WTC11 (cell line): ENCODE data around the gene C2CD2.

Experiments
- ATF1 ChIP-seq: sonication (generic); formaldehyde crosslinking; IDR thresholded peaks from 2 replicates; pipeline ENCODE4 v1.8.1; 2023; ENCODE audit warnings: mild to moderate bottlenecking, moderate library complexity, missing genetic modification reagents
- ATF2 ChIP-seq: sonication (generic); formaldehyde crosslinking; IDR thresholded peaks from 2 replicates; pipeline ENCODE4 v1.8.1; 2022; ENCODE audit warnings: low read depth, missing genetic modification reagents, borderline replicate concordance
- ATF3 ChIP-seq: sonication (generic); formaldehyde crosslinking; conservative IDR thresholded peaks from 2 replicates; pipeline ENCODE4 v1.8.1; 2022; ENCODE audit warnings: mild to moderate bottlenecking, missing genetic modification reagents
- CTCF ChIP-seq: fragments of 200-600 bp; IDR thresholded peaks from 2 replicates; pipeline ENCODE4 v1.8.0; 2022; ENCODE audit warnings: antibody characterized with exemption
- E2F1 ChIP-seq: sonication (generic); formaldehyde crosslinking; IDR thresholded peaks from 2 replicates; pipeline ENCODE4 v1.8.0; 2022; ENCODE audit warnings: mild to moderate bottlenecking, missing genetic modification reagents
- FOXK1 ChIP-seq: sonication (generic); formaldehyde crosslinking; IDR thresholded peaks from 2 replicates; pipeline ENCODE4 v1.8.0; 2022; ENCODE audit warnings: mild to moderate bottlenecking, moderate library complexity, missing genetic modification reagents
- FOXP4 ChIP-seq: sonication (generic); formaldehyde crosslinking; IDR thresholded peaks from 2 replicates; pipeline ENCODE4 v1.8.0; 2022; ENCODE audit warnings: mild to moderate bottlenecking, missing genetic modification reagents
- HMGA2 ChIP-seq: fragments of 250-450 bp; sonication (Bioruptor Pico); IDR thresholded peaks from 2 replicates; pipeline ENCODE4 v1.4.0; 2021; ENCODE audit warnings: mild to moderate bottlenecking, moderate library complexity
- IRF1 ChIP-seq: sonication (generic); formaldehyde crosslinking; IDR thresholded peaks from 2 replicates; pipeline ENCODE4 v1.8.0; 2023; ENCODE audit warnings: missing genetic modification reagents
- JUN ChIP-seq: sonication (generic); formaldehyde crosslinking; IDR thresholded peaks from 2 replicates; pipeline ENCODE4 v1.8.0; 2023; ENCODE audit warnings: mild to moderate bottlenecking, missing genetic modification reagents
- NR3C1 ChIP-seq: sonication (generic); formaldehyde crosslinking; conservative IDR thresholded peaks from 2 replicates; pipeline ENCODE4 v1.8.1; 2023; ENCODE audit warnings: low read depth, mild to moderate bottlenecking, missing genetic modification reagents
- SMAD4 ChIP-seq: sonication (generic); formaldehyde crosslinking; IDR thresholded peaks from 2 replicates; pipeline ENCODE4 v1.8.0; 2022; ENCODE audit warnings: mild to moderate bottlenecking, missing genetic modification reagents
- TCF7 ChIP-seq: sonication (generic); formaldehyde crosslinking; IDR thresholded peaks from 2 replicates; pipeline ENCODE4 v1.8.0; 2022; ENCODE audit warnings: mild to moderate bottlenecking, low read depth, missing genetic modification reagents, moderate library complexity
- USF2 ChIP-seq: sonication (generic); formaldehyde crosslinking; IDR thresholded peaks from 2 replicates; pipeline ENCODE4 v1.8.1; 2023; ENCODE audit warnings: mild to moderate bottlenecking, missing genetic modification reagents, moderate library complexity

- no peak for TF ChIP-seq CTCF
- no peak for TF ChIP-seq IRF1
- no peak for TF ChIP-seq ATF3 (CRISPR knock-in tag)
- TF ChIP-seq HMGA2: no peak
- no peak for TF ChIP-seq FOXP4 (CRISPR knock-in tag)
- no peak for TF ChIP-seq TCF7
- TF ChIP-seq SMAD4 (CRISPR knock-in tag): no peak
- no peak for TF ChIP-seq USF2
- TF ChIP-seq ATF1 (CRISPR knock-in tag): no peak
- TF ChIP-seq ATF2: no peak
- no peak for TF ChIP-seq JUN (CRISPR knock-in tag)
- no peak for TF ChIP-seq NR3C1 (CRISPR knock-in tag)
- TF ChIP-seq E2F1 (CRISPR knock-in tag): no peak
- no peak for TF ChIP-seq FOXK1
Observed at GRCh38 chr21:41952568-41953248, 1.1 kb downstream of the C2CD2 start.
